ENCODE results near the gene BAIAP2.

DNA sequence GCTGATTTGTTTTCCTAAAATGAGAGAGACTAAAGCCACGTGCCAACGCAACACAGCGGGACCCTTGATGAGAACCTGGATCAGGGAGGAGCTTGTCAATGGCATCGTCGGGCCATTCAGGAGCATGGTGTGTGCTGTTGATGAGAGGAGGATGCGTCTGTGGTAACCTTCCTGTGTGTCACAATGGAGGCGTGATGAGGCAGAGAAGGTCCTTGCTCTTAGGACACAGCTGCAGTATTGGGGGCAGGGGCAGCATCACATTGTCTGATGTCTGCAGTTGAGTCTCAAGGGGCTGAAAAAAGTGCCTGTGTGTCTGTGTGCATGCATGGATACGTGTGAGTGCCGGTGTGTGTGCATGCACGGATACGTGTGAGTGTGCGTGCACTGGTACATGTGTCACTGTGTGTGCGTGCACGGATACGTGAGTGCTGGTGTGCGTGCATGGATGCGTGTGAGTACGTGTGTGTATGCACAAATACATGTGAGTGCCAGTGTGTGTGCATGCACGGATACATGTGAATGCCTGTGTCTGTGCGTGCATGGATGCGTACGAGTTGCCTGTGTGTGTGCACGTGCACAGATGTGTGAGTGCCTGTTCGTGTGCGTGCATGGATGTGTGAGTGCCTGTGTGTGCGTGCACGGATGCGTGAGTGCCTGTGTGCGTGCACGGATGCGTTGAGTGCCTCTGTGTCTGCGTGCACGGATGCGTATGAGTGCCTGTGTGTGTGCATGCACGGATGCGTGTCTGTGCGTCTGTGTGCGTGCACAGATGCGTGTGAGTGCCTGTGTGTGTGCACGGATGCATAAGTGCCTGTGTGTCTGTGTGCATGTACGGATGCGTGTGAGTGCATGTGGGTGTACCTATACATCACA lies 39.3 kb downstream of the BAIAP2 start:
- TF ChIP-seq ZNF565 (CRISPR knock-in tag; conservative IDR thresholded peaks at IDR 0.05; ENCODE audit: low read depth) (no peak), ZC3H10 (CRISPR knock-in tag; IDR thresholded peaks at IDR 0.05) (no peak)
- TF ChIP-seq, protein P1, sequence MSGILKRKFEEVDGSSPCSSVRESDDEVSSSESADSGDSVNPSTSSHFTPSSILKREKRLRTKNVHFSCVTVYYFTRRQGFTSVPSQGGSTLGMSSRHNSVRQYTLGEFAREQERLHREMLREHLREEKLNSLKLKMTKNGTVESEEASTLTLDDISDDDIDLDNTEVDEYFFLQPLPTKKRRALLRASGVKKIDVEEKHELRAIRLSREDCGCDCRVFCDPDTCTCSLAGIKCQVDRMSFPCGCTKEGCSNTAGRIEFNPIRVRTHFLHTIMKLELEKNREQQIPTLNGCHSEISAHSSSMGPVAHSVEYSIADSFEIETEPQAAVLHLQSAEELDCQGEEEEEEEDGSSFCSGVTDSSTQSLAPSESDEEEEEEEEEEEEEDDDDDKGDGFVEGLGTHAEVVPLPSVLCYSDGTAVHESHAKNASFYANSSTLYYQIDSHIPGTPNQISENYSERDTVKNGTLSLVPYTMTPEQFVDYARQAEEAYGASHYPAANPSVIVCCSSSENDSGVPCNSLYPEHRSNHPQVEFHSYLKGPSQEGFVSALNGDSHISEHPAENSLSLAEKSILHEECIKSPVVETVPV (CRISPR knock-in tag; IDR thresholded peaks at IDR 0.05): no peak
- TF ChIP-seq, protein P2, sequence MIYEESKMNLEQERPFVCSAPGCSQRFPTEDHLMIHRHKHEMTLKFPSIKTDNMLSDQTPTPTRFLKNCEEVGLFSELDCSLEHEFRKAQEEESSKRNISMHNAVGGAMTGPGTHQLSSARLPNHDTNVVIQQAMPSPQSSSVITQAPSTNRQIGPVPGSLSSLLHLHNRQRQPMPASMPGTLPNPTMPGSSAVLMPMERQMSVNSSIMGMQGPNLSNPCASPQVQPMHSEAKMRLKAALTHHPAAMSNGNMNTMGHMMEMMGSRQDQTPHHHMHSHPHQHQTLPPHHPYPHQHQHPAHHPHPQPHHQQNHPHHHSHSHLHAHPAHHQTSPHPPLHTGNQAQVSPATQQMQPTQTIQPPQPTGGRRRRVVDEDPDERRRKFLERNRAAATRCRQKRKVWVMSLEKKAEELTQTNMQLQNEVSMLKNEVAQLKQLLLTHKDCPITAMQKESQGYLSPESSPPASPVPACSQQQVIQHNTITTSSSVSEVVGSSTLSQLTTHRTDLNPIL (CRISPR knock-in tag; IDR thresholded peaks at IDR 0.05; ENCODE audit: low read depth): no peak
